MM.1S (cell line): ENCODE results near the gene CPNE2.

Experiments
- DNase-seq: peaks from one replicate; pipeline ENCODE4 v3.0.0-alpha.2; 2015
- H2AFZ ChIP-seq: fragments of 300-600 bp; sonication (generic); 2 replicates; pipeline ENCODE4 v1.6.0; 2016; ENCODE audit warnings: antibody characterized with exemption, low read length
- H3F3A ChIP-seq: fragments of 300-600 bp; sonication (generic); 2 replicates; pipeline ENCODE4 v1.6.1; 2016; ENCODE audit warnings: mild to moderate bottlenecking, antibody characterized with exemption, low read length, moderate library complexity, mixed read lengths; ENCODE audit not compliant: insufficient read depth
- H3K27ac ChIP-seq: fragments of 300-600 bp; sonication (generic); 2 replicates; pipeline ENCODE4 v1.5.1; 2016; ENCODE audit warnings: mild to moderate bottlenecking, low read length
- H3K27me3 ChIP-seq: fragments of 300-600 bp; sonication (generic); replicated peaks from 2 replicates; pipeline ENCODE4 v1.6.0; 2016; ENCODE audit warnings: low read length; ENCODE audit not compliant: insufficient read depth
- H3K36me3 ChIP-seq: fragments of 300-600 bp; sonication (generic); replicated peaks from 2 replicates; pipeline ENCODE4 v1.6.1; 2016; ENCODE audit warnings: mild to moderate bottlenecking, low read length, mixed read lengths; ENCODE audit not compliant: insufficient read depth
- H3K4me1 ChIP-seq: fragments of 300-600 bp; sonication (generic); 2 replicates; pipeline ENCODE4 v1.6.1; 2016; ENCODE audit warnings: low read length, mixed read lengths
- H3K4me2 ChIP-seq: fragments of 300-600 bp; sonication (generic); 2 replicates; pipeline ENCODE4 v1.6.0; 2016; ENCODE audit warnings: low read depth, low read length
- H3K4me3 ChIP-seq: fragments of 300-600 bp; sonication (generic); 2 replicates; pipeline ENCODE4 v1.5.1; 2016; ENCODE audit warnings: low read length, mixed read lengths
- H3K79me2 ChIP-seq: fragments of 300-600 bp; sonication (generic); 2 replicates; pipeline ENCODE4 v1.6.1; 2016; ENCODE audit warnings: mixed run types, low read length, mixed read lengths
- H3K9ac ChIP-seq: fragments of 300-600 bp; sonication (generic); 2 replicates; pipeline ENCODE4 v1.6.1; 2016; ENCODE audit warnings: low read length, mixed read lengths
- H3K9me2 ChIP-seq: fragments of 300-600 bp; sonication (generic); replicated peaks from 2 replicates; pipeline ENCODE4 v1.6.1; 2016; ENCODE audit warnings: mild to moderate bottlenecking, low read length, mixed read lengths; ENCODE audit not compliant: insufficient read depth
- H3K9me3 ChIP-seq: fragments of 300-600 bp; sonication (generic); replicated peaks from 2 replicates; pipeline ENCODE4 v1.6.1; 2016; ENCODE audit warnings: mild to moderate bottlenecking, low read length, mixed read lengths; ENCODE audit not compliant: insufficient read depth
- H4K20me1 ChIP-seq: fragments of 300-600 bp; sonication (generic); 2 replicates; pipeline ENCODE4 v1.6.1; 2016; ENCODE audit warnings: mild to moderate bottlenecking, low read length, moderate library complexity, mixed read lengths; ENCODE audit not compliant: insufficient read depth
- EZH2 ChIP-seq: fragments of 300-600 bp; sonication (generic); optimal IDR thresholded peaks from 2 replicates; pipeline ENCODE3; 2017; ENCODE audit warnings: low read depth, mild to moderate bottlenecking, antibody characterized with exemption, low read length, mixed read lengths
- EZH2phosphoT487 ChIP-seq: fragments of 300-600 bp; sonication (generic); IDR thresholded peaks from 2 replicates; pipeline ENCODE4 v1.6.1; 2018; ENCODE audit warnings: antibody characterized with exemption, low read length
- TF ChIP-seq, protein P1 (sequence below): fragments of 300-600 bp; sonication (generic); IDR thresholded peaks from 2 replicates; pipeline ENCODE4 v1.5.1; 2016; ENCODE audit warnings: antibody characterized with exemption, low read length, mixed read lengths

Gene CPNE2

DNA sequence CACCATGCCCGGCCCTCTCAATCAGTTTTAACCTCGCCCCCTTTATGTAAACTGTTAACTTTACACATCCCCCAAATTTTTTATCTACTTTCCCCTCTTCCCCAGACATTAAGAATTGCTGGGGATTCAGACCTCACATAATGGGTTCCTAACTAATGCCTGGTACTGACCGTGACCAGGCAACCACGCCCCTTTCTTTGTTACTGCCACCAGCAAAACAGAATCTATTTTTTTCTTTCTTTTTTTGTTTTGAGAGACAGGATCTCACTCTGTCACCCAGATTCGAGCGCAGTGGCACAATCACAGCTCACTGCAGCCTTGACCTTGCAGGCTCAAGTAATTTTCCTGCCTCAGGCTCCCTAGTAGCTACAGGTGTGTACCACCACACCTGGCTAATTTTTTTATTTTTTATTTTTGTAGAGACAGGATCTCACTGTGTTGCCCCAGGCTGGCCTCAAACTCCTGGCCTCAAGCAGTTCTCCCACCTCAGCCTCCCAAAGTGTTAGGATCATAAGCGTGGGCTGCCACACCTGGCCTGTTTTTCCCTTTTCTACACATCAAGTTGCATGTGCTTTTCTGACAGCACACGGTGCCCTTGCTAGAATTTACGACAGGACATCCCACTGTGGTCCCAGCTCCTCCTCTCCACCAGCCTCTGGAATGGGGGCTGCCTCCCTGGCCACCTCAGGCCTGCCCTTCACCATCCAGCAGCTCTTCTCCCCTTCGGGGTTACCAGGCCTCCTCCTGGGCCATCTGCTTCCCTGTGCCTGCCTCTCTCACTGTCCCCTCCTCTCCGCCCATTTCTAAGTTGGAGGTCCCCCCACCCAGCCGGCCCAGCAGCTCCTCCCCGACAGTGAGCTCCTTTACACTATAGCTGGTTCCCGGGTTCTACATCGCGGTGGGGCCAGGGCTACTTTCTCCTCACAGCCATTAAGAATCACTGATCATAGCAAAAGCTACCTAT lies 10.8 kb downstream of the CPNE2 start:
- Histone ChIP-seq H3K79me2 (no peaks in the 10 kb centered on the region), H3F3A (no peaks in the 10 kb centered on the region), H3K9me2 (no peaks in the 10 kb centered on the region), H3K4me3 (no peak overlapping the region), H3K27ac (no peak overlapping the region), H3K9me3 (no peaks in the 10 kb centered on the region), H3K9ac (no peak overlapping the region), H4K20me1 (no peaks in the 10 kb centered on the region), H3K4me1 (no peaks in the 10 kb centered on the region), H2AFZ (no peak overlapping the region), H3K27me3 (no peaks in the 10 kb centered on the region), H3K36me3 (no peaks in the 10 kb centered on the region), H3K4me2 (no peak overlapping the region)
- no peak for DNase-seq
- TF ChIP-seq, protein P1, sequence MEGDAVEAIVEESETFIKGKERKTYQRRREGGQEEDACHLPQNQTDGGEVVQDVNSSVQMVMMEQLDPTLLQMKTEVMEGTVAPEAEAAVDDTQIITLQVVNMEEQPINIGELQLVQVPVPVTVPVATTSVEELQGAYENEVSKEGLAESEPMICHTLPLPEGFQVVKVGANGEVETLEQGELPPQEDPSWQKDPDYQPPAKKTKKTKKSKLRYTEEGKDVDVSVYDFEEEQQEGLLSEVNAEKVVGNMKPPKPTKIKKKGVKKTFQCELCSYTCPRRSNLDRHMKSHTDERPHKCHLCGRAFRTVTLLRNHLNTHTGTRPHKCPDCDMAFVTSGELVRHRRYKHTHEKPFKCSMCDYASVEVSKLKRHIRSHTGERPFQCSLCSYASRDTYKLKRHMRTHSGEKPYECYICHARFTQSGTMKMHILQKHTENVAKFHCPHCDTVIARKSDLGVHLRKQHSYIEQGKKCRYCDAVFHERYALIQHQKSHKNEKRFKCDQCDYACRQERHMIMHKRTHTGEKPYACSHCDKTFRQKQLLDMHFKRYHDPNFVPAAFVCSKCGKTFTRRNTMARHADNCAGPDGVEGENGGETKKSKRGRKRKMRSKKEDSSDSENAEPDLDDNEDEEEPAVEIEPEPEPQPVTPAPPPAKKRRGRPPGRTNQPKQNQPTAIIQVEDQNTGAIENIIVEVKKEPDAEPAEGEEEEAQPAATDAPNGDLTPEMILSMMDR = no peak
- TF ChIP-seq EZH2 (no peak), EZH2phosphoT487 (no peak)

GRCh38 chr16:57104706-57105105 lies 12.3 kb downstream of the CPNE2 start:
- no peak for DNase-seq
- Histone ChIP-seq H3K9ac (no peak overlapping the region), H3K4me2 (no peak overlapping the region), H3K9me2 (no peaks in the 10 kb centered on the region), H3K4me1 (no peaks in the 10 kb centered on the region), H3F3A (no peaks in the 10 kb centered on the region), H3K27me3 (no peaks in the 10 kb centered on the region), H3K27ac (no peak overlapping the region), H3K79me2 (no peaks in the 10 kb centered on the region), H3K9me3 (no peaks in the 10 kb centered on the region), H3K4me3 (no peak overlapping the region), H4K20me1 (no peaks in the 10 kb centered on the region), H3K36me3 (no peaks in the 10 kb centered on the region), H2AFZ (no peak overlapping the region)
- TF ChIP-seq EZH2 (no peak), EZH2phosphoT487 (no peak)
- TF ChIP-seq, protein P1 = no peak

DNA sequence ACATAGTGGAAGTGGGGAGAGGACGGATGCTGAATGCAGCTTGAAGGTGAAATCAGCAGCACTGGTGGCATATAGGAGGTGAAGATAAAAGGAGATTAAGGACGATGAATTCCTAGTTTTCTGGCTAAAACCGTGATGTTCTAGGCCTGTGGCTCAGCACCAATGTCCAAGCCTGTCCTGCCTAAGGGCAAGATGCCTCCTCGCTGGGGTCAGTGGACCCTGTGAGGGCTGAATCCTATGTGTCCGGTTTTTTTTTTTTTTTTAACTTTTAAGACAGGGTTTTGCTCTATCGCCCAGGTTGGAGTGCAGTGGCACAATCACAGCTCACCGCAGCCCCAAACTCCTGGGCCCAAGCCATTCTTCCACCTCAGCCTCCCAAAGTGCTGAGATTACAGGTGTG lies 12.8 kb downstream of the CPNE2 start:
- Histone ChIP-seq H4K20me1 (no peaks in the 10 kb centered on the region), H3K79me2 (no peaks in the 10 kb centered on the region), H3K9me2 (no peaks in the 10 kb centered on the region), H3K9ac (no peak overlapping the region), H2AFZ (no peak overlapping the region), H3K27me3 (no peaks in the 10 kb centered on the region), H3F3A (no peaks in the 10 kb centered on the region), H3K4me2 (no peak overlapping the region), H3K4me3 (no peak overlapping the region), H3K36me3 (no peaks in the 10 kb centered on the region), H3K9me3 (no peaks in the 10 kb centered on the region), H3K4me1 (no peaks in the 10 kb centered on the region), H3K27ac (no peak overlapping the region)
- DNase-seq = no peak
- TF ChIP-seq, protein P1 = no peak
